ENCODE measurements around the gene MYO16.
"Not testable (repeated sequence)": the region's sequence is repeated elsewhere in the genome, so short reads cannot be mapped to it uniquely, and the experiment has no call there.

MYO16 gene

DNA sequence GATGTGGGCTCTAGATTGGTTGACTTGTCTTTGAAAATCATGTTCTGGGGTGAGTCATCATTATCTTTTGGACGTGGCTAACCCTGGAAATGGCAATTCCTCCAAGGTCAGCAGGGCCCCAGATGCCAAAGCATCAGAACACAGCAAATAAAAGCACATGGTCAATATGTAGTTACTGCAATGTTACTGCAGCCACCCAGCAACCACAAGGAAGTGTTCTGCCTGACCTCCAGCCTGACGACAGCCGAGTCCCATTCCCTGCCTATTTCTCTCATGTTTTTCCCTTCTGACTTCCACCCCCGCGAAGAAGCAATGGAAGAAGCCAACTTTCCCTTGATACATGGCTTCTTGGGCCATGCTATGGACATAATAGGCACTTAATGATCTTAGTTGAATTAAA is 579.1 kb downstream of the MYO16 start:
- FAIRE-seq = no peak

GRCh38 chr13:109209526-109209925 is 580.1 kb downstream of the MYO16 start:
- no peak for FAIRE-seq

DNA sequence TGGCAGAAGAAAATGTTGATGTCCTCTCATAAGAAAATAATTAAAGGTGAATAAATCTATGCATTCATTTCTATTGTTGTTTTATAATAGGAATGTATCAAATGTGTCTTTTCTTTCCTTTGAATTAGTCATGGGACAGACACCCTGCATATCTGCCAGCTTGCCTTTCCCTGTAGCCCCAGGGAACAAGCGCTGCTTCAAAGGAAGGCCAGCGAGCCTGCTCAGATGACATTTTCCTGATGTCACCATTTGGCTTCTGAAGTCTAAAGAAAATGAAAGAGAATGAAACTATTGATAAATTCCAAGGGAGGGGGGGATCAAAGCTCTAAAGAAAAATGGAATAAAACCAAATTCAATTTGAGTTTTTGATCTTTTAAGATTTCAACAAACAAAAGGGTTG is 582.2 kb downstream of the MYO16 start:
- FAIRE-seq = no peak

GRCh38 chr13:109212650-109213049 is 583.2 kb downstream of the MYO16 start:
- no peak for FAIRE-seq

- FAIRE-seq = no peak
These were observed 584.3 kb downstream of the MYO16 start for GRCh38 chr13:109213714-109214113.

GRCh38 chr13:109214393-109214792 is 585.0 kb downstream of the MYO16 start:
- no peak for FAIRE-seq

GRCh38 chr13:109215377-109215776 is 586.0 kb downstream of the MYO16 start:
- FAIRE-seq = no peak

GRCh38 chr13:109217510-109217909 is 588.1 kb downstream of the MYO16 start:
- FAIRE-seq = not testable (repeated sequence)

DNA sequence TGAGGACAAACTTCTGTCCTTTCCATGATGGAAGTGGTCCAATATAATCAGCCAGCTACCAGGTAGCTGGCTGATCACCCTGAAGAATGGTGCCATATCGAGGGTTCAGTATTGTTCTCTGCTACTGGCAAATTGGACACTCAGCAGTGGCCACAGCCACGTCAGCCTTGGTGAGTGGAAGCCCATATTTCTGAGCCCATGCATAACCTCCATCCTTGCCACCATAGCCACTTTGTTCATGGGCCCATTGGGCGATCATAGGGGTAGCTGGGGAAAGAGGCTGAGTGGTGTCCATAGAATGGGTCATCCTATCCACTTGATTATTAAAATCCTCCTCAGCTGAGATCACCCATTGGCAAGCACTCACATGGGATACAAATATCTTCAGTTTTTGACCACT is 591.2 kb downstream of the MYO16 start:
- FAIRE-seq = no peak

- FAIRE-seq = no peak
These were observed 594.6 kb downstream of the MYO16 start for GRCh38 chr13:109224033-109224432.

DNA sequence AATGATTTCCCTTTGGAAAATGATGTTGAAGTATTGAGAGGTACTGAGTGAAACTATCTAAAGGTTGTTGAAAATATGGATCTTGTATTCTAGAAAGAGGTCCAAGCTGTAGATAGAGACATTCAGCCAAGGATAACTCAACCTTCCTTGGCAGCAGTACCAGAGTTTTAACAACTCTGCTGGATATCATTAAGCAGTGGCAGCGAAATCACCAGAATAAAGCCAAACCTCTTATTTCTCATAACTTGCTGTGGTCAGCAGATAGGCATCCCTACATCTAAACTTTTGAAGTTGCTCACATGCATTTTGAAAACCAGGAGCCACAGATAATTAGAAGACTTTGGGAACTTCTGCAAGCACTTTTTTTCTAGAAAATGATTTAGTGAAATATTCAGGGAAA is 597.2 kb downstream of the MYO16 start:
- FAIRE-seq = no peak

DNA sequence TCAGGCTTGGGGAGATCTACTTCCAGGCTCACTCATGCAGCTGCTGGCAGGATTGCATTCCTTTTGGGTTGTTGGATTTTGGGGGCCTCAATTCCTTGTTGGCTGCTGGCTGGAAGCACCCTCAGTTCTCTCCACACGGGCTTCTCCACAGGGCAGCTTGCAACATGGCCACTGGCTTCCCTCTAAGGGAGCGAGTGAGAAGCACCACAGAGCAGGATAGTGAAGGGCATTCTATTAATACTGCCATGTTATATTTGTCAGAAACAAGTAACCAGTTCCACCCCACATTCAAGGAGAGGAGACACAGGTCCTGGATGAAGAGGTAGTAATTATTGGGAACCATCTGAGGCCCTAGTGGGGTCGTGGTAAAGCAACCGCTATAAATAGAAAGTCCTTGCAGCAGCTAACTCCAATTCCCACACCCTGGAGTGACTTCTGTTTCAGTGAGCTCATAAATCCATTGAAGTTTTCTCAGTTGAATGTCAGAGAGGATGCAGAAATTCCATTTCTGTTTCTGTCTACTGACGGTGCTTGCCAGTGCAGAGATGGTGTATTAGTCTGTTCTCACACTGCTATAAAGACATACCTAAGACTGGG is 598.0 kb downstream of the MYO16 start:
- FAIRE-seq = no peak

DNA sequence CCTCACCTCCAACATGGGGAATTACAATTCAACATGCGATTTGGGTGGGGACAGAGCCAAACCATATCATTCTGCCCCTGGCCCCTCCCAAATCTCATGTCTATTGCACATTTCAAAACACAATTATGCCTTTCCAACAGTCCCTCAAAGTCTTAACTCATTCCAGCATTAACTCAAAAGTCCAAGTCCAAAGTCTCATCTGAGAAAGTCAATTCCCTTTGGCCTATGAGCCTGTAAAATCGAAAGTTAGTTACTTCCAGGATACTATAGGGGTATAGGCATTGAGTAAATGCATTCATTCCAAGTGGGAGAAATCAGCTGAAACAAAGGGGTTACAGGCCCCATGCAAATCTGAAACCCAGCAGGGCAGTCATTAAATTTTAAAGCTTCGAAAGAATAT is 598.8 kb downstream of the MYO16 start:
- FAIRE-seq = no peak

- FAIRE-seq = no peak
These were observed 602.5 kb downstream of the MYO16 start for GRCh38 chr13:109231888-109232287.

DNA sequence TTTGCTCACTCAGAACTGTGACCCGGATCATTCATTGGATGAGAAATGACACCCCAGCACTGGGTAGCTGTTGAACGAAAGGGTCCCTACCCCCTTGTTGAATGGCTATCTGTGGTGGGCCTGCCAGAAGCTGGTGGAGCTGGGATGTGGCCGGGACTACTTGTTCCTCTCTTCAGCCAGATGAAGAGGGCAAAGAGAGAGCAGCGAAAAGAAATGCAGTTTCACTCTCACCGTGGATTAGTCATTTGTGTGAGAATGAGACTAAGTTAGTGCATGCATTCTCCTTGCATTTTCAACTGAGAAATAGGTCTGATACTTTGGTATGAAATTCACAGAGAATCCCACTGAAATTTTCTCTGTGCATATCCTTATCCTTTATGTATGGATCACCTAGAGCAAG is 603.9 kb downstream of the MYO16 start:
- FAIRE-seq = no peak

DNA sequence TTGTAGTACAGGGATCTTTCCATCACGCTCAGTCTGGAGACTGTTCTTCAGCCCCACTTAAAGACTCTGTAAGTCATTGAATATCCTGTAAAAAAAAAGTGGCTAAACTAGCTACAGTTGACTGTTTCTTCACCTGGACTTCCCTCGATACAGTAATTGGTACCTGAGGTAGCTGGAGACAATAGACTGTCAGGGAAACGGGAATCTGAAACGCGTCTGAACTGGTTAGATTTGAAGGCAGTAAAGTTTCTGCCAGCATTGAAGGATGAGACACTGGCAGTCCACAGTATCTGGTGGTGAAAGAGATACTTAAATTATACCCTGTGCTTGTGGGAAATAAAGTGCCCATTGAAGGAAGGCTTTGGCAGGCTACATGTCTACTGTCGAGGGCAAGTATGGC is 606.5 kb downstream of the MYO16 start:
- no peak for FAIRE-seq

DNA sequence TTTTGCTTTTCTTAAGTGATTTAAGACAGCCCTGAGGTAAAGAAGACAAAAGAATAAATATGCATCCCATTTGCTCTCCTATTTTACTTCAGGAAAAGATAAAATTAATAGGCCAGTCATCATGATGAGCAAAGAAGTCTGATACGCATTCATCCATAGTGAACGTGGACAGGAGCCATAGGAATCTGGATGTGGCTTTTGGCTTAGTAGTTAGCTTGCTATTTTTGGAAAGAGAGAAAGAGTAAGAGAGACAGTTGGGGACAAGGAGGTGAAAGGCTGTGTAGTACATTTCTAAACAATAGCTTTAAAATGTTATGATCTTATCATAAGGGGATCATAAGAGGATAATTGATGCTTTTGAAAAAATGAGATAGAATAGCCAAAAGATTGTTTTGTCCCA is 611.7 kb downstream of the MYO16 start:
- FAIRE-seq = no peak

DNA sequence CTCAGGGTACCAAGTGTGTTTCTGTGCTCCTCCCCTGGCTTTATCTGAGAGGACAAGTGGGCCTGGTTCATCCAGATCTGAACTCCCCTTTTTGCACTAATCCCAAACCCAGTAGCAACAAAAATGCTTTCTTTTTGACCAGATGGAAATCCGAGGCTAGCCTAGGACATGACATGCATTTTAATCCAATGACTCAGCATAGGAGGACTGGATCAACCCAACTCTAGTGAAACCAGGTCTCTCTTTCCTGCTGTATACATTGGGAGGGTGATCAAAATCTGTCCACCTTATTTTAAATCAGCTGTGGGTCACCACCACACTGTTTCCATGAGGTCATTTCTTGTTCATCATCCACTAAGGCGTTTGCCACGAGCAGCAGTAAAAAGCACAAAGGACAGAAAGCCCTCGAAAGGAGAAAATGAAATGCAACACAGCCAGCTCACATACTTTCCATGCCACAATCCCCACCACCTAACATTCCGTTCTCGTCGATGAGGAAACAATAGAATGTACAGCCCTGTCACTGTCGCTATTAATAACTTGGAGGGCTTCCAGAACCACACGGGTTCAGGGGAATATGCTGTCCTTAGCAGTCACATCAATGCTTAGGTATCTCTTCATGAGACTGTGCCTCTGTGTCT is 614.0 kb downstream of the MYO16 start:
- FAIRE-seq = no peak

- no peak for FAIRE-seq
These were observed 615.2 kb downstream of the MYO16 start for GRCh38 chr13:109244566-109244965.

- no peak for FAIRE-seq
These were observed 616.6 kb downstream of the MYO16 start for GRCh38 chr13:109246001-109246400.

DNA sequence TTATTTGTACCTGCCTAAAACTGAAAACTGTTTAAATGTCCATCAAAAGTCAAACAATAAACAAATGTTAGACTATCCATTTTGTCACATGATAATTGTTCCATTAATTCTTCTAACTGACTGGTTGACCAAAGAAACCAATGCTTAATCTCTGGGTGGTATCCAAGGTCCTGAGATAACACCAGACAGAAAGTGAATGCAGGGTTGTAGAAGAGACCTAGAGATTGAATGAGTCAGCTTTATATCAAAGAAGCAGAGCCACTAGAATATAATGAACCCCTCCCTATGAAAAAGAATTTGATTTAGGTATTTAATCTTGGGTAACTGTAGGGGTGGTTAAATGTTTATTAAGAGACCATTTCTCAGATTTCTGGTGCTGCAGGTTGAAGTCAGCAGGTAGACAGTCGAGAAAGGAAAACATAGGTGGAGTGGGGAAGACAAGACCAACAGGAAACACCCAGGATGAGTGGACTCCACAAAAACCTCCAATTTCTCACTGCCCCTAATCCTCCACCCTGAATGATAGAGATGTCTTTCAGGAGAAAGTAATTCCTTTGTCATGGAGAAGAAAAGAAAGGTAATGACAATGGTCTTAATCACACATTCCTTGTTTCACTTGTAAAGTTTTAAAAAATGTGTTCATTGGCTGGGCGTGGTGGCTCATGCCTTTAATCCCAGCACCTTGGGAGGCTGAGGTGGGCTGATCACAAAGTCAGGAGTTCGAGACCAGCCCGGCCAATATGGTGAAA is 620.5 kb downstream of the MYO16 start:
- FAIRE-seq = no peak

DNA sequence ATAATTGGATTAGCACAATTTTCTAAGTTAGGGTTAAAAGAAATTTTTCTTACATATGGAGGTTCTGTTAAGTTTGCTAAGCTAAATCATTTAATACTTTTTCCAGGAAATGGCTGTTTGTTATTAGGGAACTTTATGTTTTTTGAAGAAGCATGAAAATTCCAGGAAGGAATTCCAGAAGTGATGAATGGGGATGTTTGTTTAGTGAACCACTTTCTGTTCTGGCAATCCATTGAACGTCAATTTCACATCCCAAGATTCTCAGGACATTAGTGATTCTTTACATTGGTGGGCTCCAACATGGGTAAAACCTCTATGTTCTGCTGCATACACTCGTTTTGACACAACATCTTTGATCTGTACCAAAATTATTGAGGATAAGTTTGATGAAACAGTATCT is 622.5 kb downstream of the MYO16 start:
- FAIRE-seq = no peak

DNA sequence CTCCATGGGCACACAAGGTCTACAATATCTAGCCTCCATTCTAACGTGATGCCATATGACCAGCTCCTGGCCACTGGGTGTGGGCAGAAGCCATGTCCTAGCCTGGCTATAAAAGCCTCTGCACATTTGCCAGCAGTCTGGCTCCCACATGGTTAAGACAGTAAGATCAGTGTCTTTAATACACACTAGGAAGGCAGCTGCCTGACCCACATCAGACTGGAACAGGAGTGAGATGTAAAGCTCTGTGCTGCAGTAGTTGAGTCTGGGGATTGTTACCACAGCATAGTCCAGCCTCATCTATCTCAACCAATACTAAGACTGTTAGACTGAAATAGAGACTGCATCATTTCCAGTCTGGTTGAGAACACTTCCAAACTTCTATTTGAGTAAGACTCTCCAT is 623.9 kb downstream of the MYO16 start:
- FAIRE-seq = no peak

GRCh38 chr13:109254274-109254673 is 624.9 kb downstream of the MYO16 start:
- FAIRE-seq = no peak
